HG03457 (cell line): ENCODE data around the gene ZSCAN20.
"Not testable (repeated sequence)": the region's sequence is repeated elsewhere in the genome, so short reads cannot be mapped to it uniquely, and the experiment has no call there.

Source experiments
- ATAC-seq: cut with Tn5 transposase; IDR thresholded peaks from one replicate; pipeline ENCODE4 v1.9.1; 2021; ENCODE audit warnings: moderate number of reproducible peaks; ENCODE audit not compliant: unreplicated experiment

The ZSCAN20 gene

GRCh38 chr1:33473900-33474299, 1.5 kb downstream of the ZSCAN20 start:
- ATAC-seq, result no peak

- ATAC-seq, result no peak
Measured at GRCh38 chr1:33477451-33477850, 5.0 kb downstream of the ZSCAN20 start.

DNA sequence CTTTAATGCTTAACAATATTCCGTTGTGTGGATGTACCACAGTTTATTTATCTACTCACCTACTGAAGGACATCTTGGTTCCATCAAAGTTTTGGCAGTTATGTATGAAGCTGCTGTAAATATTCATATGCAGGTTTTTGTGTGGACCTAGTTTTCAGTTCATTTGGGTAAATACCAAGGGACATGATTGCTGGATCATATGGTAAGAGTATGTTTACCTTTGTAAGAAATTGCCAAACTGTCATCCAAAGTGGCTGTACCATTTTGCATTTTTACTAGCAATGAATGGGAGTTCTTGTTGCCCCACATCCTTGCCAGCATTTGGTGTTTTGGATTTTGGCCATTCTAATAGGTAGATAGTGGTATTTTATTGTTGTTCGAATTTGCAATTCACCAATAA, 10.0 kb downstream of the ZSCAN20 start:
- ATAC-seq, result no peak

DNA sequence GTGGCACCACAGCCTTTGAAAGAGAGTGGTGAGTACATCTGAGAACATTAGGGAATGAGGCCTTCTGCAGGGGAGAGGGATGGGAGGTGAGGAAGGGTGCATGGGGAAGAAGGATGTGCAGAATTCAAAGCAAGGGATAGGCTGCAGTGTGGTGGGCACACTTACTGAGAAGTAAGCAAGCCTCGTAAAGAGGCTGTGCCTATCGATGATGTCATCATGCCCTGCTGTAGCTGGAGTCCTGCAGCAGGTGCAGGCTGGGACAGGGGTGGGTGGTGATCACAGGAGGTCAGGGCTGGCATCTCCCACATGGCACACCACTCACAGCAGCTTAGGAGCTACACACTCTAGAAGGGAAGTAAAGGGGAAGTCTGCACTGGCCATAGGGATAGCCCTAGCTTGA, 16.2 kb downstream of the ZSCAN20 start:
- no peak for ATAC-seq

GRCh38 chr1:33494929-33495328, 22.5 kb downstream of the ZSCAN20 start:
- no peak for ATAC-seq

DNA sequence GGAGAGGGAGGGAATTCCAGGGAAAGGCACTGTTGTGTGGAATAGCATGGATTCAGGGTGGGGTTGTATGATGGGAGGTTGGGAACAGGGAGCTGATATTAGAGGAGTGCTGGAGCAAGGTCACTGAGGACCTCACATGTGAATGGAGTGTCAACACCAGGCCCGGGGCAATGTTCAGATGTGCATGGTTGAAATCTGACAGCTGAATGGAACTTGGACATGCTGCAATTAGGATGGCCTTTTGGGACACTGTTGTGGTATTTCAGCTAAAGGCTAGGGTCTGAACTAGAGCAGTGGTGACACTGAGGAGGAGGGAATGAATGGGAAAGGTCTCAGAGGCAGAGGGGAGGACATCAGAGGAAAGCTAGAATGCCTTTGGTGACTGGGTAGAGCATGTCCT, 25.0 kb downstream of the ZSCAN20 start:
- no peak for ATAC-seq

DNA sequence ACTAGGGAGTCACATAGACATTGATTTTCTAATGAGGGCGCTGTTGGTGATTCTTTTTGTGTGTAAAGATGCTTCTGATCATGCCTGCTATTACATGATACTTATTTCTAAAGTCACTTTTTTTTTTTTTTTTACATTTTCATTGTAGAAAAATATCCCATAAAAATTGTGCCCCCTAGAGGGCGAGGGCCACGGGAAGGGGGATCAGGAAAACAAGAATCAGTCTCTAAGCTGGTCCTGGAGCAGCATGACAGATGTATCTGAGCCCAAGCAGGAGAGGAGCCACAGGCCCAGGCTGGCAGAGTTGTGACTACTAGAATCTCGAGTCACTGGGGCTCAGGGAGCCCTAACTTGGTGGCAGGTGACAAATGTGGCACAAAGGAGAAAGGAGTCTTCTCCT, 28.1 kb downstream of the ZSCAN20 start:
- ATAC-seq, result no peak

DNA sequence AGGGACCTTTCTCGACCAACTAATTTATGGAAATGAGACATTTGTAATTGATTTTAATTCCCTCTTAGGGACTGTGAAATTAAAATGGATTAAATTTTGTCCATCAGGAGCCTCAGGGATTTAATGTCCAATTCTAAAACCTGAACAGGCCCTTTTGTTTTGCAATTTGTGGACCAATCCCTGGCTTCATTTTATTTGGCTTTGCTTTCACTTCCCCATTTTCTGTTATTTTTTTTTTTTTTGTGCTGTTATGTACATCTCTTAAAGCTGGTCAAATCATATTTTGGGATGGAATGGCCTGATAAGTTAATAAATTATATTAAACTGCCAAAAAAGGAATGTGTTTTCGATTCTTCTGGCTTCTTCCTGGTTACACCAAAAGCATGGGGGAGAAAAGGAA, 28.9 kb downstream of the ZSCAN20 start:
- no peak for ATAC-seq

DNA sequence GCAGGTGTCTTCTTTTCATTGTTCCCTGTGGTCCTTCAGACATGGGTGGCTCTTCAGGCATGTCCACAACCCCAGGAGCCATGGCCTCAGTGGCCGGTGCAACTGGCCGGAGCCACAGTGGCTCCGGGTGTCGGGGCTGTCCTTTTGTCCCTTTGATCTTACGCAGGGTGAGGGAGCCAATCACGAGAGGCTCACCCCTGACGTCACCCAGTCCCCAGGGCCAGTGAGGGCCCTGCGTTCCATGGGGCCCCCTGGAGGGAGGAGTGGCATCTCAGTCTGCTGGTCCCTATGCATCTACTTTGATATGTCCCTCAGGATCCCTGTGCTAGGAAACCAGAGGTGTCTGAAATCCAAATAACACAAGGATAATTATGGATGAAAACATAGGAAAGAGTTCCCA, 29.3 kb downstream of the ZSCAN20 start:
- no peak for ATAC-seq

- ATAC-seq, result no peak
Measured at GRCh38 chr1:33502726-33503125, 30.3 kb downstream of the ZSCAN20 start.

DNA sequence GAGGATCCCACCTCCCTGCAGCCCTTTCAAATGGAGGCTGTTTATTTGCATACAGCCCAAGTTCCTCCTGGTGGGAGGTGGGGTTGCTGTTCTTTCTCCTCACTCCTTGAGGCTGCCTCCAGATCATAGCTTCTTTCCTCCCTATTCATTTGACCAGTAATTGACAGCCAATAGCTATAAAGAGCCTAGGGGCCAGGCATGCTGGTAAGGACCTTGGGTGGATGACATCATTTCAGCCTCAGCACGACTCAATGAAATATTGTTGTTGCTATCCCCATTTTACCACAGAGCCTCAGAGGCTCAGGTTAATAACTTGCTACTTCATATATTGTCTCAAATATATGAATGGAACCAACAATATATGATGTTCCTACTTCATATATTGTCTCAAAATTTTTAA, 31.1 kb downstream of the ZSCAN20 start:
- no peak for ATAC-seq

DNA sequence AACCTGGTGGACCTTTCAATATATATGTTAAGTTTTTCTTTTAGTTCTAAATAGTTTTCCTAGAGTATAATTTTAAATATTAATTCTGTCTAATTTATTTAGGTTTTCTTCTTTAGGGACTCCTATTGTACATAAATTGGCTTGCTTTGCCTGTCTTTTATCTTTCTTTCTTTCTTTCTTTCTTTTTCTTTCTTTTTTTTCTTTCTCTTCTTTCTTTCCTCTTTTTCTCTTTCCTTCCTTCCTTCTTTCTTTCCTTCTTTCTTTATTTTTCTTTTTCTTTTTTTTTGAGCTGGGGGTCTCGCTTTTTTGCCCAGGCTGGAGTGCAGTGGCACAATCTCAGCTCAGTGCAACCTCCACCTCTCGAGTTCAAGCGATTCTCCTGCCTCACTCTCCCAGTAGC, 35.2 kb downstream of the ZSCAN20 start:
- ATAC-seq, result no peak

DNA sequence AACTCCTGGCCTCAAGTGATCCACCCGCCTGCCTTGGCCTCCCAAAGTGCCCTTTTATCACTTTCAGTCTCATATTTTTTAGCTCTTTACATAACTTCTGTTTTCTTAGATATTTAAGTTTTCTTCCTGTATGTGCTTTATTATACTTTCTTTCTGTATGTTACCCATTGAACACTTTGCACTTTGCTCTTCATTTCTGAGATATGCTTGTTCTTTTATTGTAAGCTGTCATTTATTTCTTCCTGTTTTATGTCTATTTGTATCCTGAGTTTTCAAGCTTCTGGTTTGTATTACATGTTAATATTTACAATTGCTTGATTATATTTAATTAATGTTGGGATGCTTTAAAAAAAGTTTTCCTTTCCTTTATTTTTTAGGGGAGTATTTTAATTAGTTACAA, 35.7 kb downstream of the ZSCAN20 start:
- no peak for ATAC-seq

DNA sequence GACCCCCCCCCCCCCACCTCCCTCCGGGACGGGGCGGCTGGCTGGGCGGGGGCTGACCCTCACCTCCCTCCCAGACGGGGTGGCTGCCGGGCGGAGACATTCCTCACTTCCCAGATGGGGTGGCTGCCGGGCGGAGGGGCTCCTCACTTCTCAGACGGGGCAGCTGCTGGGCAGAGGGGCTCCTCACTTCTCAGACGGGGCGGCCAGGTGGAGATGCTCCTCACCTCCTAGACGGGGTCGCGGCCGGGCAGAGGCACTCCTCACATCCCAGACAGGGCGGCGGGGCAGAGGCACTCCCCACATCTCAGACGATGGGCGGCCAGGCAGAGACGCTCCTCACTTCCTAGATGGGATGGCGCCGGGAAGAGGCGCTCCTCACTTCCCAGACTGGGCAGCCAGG, 36.8 kb downstream of the ZSCAN20 start:
- ATAC-seq, result not testable (repeated sequence)

- no peak for ATAC-seq
Measured at GRCh38 chr1:33512226-33513011, 40.0 kb downstream of the ZSCAN20 start.

GRCh38 chr1:33515112-33515511, 42.7 kb downstream of the ZSCAN20 start:
- no peak for ATAC-seq

- ATAC-seq, result no peak
Measured at GRCh38 chr1:33515607-33516006, 43.2 kb downstream of the ZSCAN20 start.

- ATAC-seq, result no peak
Measured at GRCh38 chr1:33516428-33516827, 44.0 kb downstream of the ZSCAN20 start.

DNA sequence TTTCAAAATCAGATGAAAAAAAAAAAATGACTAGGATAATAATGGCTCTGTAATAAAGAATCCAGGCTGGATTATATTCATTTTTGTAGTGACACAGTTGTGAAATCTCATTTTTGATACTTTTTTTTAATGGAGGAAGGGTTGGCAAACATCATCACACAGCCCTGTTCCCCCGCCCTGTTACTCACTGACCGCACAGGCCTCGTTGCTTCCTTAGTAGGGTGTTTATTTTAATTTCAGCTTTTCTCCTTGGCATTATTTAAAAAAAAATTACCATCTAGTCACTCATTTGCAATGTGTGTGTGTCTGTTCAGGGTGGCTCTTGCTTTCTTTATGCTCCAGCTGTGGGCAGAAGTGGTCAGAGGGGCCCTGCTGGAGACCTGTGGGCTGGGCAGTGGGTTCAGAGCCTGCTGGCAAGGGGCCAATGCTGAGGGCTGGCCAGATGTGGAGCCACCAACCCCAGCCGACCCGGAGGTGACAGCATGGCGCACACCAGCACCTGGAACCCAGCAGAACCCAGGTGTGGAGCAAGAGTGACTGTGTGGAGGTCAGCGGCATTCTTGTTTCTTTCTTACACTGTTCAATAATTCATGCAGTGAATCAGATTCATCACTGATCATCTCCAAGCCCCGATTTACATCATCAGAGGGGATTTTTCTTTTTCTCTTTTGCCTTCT, 44.6 kb downstream of the ZSCAN20 start:
- ATAC-seq, result no peak

DNA sequence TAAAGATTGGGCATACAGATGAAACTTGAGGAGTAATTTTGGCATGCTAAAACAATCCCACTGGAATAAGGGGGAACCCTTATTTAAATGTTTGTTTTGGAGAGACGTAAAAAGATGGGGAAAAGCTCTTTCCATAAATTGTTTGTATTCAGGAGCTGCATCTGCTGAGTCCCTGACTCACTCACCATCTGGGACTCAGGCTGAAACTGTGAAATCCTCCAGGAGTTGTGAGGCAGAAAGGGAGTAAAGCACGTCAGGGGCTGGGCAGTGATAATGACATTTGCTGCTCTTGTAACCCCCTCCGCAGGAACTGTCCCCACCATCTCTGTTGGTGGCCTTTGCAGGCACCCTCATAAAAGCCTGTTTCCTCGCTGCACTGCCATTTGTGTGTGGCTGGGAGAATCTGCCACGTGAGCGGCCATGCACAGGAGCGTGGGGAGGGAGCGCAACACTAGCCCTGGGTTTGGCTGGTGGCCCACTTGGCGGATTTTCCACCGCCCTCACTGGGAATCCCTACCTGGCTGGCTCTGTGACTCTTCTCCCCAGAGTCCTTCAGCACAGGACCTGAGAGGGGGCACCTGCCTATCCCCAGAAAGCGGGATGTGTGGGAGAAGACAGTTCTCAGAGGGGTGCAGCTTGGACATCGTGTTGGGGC, 45.3 kb downstream of the ZSCAN20 start:
- no peak for ATAC-seq

GRCh38 chr1:33519240-33519884, 46.9 kb downstream of the ZSCAN20 start:
- ATAC-seq, result no peak

DNA sequence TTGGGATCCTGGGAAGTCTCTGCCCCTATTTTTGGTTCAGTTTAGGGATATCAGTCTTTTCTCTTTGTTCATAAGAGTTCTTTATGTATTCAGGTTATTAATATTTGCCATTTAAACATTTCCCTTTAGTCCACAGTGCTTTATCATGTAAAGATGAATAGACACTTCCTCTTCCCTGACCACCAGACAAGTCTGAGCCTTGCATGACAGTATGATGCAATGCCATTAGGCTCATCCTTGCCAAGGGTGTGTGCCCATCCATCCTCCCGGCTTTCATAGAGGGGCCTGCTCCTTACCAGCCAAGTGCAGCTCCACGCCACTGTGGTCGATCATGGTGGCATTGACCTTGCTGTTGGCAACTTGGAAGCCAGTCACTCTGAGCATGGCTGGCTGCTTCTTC, 52.1 kb downstream of the ZSCAN20 start:
- ATAC-seq, result no peak
